ENCODE measurements around the gene CNIH3. TPM values are rescaled to one million over a fixed set of nuclear protein-coding genes. Genes with fewer than 3 reads are reported as not detected.

Gene CNIH3
- polyA plus RNA-seq, 3 donors: 1.6 to 3.1 (median 2.2) TPM

GRCh38 chr1:224727351-224728289 is 111.5 kb downstream of the CNIH3 start:
- WGBS, 3 donors: 70 to 88% (median 73%) methylated on average over 6 of the region's 6 CpGs
- no peak overlapping the region for H3K27ac ChIP-seq (ENCODE audit: low read depth, low read length)

DNA sequence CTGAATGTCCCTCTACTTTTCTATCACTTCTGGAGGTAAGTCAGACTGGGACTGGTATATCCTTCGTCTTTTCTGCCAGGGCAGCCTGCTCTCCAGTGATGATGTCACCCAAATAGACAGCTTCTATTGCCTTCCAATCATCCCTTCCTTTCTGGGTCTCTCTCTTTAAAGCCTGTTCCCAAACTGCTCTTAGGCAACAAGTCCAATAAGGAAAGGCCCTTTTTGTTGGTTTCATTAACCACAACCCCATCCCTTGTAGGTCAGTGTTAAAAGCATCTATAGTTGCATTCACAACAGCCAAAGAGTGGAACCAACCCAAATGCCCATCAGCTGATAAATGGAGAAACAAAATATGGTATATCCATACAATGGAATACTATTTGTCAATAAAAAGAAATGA is 114.4 kb downstream of the CNIH3 start:
- 67 to 95% (median 84%) methylated on average over 1 of the region's 1 CpG for WGBS, 3 donors

GRCh38 chr1:224730965-224731364 is 114.8 kb downstream of the CNIH3 start:
- H3K27ac ChIP-seq (ENCODE audit: low read depth, low read length): no peak overlapping the region

More for the DNA sequence above, 114.4 kb downstream of the CNIH3 start:
- H3K27ac ChIP-seq (ENCODE audit: low read depth, low read length): no peak overlapping the region

GRCh38 chr1:224731633-224732032 is 115.5 kb downstream of the CNIH3 start:
- 62 to 63% (median 63%) methylated on average over 3 of the region's 3 CpGs for WGBS, 3 donors
- H3K27ac ChIP-seq (ENCODE audit: low read depth, low read length): no peak overlapping the region

DNA sequence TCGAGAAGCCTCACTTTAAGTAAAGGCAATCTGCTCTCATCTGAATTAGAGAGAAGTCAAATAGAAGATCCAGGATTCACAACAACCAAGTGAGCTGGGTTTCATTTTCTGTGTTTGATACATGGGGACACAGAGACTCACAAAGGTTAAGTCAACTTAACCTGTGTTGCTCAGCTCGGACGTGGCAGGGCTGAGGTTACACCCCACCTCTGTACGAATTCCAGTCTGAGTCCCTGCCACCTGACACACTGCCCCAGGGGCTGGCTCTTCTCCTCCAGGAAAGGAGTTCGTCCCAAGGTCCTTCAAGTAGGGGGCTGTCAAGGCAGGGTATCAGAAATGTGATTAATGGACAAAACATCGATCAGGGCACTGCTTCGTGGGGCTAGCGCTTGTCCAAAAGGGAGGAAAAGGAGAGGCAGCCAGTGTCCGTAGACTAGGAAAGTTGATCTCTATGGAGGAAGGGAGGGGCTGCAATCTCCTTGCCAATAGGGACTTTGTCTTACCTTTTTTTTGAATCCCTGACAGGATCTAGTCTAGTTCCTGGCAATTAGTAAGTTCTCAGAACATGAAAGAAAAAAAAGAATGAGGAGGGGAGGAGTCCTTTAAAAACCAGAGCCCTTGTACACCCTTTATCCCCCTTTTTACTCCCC is 116.4 kb downstream of the CNIH3 start:
- WGBS, 3 donors: 47 to 69% (median 68%) methylated on average over 9 of the region's 9 CpGs

GRCh38 chr1:224733027-224733911 is 117.2 kb downstream of the CNIH3 start:
- WGBS, 3 donors: 47 to 51% (median 49%) methylated on average over 12 of the region's 12 CpGs
- H3K27ac ChIP-seq (ENCODE audit: low read depth, low read length): no peak overlapping the region

More for the DNA sequence above, 116.4 kb downstream of the CNIH3 start:
- H3K27ac ChIP-seq (ENCODE audit: low read depth, low read length): no peak overlapping the region

DNA sequence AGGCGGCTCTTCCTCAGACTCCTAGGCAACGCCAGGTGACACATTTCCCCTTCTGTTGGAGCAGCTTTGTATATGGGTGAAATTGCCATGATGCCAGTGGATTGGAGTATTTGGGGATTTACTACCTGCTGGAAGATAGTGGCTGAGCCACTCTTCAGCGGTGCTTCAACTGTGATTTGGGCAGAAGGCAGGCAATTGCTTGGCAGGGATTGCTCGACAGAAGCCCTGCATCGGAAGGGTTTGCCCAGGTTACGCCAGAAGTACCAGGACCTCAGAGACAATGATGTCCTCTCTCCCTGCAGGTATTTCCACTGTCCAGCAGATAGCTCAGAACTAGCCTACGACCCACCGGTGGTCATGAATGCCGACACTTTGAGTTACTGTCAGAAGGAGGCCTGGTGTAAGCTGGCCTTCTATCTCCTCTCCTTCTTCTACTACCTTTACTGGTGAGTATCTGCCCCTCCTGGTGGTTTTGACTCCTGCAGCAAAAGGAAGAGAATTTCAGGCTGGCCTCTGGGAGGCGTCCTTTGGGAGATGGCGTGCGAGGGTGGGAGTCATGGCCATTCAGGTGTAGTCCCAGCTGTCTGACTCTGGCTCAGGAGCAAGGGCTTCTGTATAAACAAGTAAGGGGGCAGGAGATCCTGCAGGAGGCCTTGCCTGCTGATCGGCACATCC is 118.3 kb downstream of the CNIH3 start:
- WGBS, 3 donors: 96 to 97% (median 97%) methylated on average over 13 of the region's 13 CpGs
- no peak overlapping the region for H3K27ac ChIP-seq (ENCODE audit: low read depth, low read length)

DNA sequence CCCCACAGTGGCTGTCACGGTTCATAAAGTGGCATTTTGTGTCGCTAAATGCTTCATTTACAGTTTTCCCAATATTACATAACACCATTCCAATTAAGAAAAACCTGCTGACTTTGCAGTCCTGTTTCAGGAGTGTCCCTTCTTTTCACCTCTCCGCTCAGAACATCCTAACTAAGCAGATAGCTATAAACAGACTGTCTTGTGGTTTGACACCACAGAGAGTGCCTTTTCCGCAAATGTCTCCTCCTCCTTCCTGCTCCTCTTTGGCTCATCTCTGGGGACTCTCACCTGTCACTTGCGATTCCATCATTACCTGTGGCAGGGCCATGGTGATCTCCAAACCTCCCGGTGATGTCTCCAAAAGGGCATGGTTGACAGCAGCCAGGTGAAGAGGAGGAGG is 119.0 kb downstream of the CNIH3 start:
- 93 to 95% (median 94%) methylated on average over 6 of the region's 6 CpGs for WGBS, 3 donors
- no peak overlapping the region for H3K27ac ChIP-seq (ENCODE audit: low read depth, low read length)

GRCh38 chr1:224736619-224737352 is 120.7 kb downstream of the CNIH3 start:
- H3K27ac ChIP-seq (ENCODE audit: low read depth, low read length): no peak overlapping the region

GRCh38 chr1:224737353-224737727 is 121.2 kb downstream of the CNIH3 start:
- WGBS, 3 donors: 45 to 77% (median 66%) methylated on average over 10 of the region's 10 CpGs

More at GRCh38 chr1:224736619-224737352, 120.7 kb downstream of the CNIH3 start:
- WGBS, 3 donors: 36 to 61% (median 46%) methylated on average over 16 of the region's 16 CpGs

DNA sequence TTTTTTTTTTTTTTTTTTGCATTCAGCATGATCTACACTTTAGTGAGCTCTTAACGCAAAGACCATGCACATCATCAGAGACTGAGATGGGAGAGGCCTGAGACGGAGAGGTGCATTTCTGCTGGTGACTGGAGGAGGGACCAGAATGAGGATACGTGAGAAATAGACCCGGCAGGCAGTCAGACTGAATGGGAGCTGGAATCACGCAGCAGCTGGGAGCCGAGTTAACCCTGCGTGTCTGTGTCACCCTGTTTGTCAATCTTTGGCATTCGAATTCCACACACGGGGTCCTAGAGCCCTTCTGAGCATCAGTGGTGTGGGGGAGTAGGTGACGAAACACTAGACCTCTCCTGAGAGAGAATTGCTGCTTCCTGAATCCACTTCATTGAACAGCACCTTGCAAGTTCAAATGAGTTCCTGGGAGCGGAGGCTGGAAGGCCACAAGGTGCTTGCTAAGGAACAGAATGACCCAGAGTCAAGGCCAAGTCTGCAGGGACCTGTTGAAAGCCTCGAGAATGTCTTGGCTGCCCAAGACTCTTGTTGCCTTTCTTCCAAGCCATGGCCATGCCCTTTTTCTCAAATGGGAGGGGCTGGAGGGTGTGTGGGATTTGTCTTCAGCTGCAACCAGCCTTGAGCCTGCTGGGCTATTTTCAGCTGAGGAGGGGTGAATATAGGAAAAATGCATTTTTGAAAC is 123.3 kb downstream of the CNIH3 start:
- no peak overlapping the region for H3K27ac ChIP-seq (ENCODE audit: low read depth, low read length)
- 87 to 90% (median 87%) methylated on average over 12 of the region's 12 CpGs for WGBS, 3 donors

More at GRCh38 chr1:224737353-224737727, 121.2 kb downstream of the CNIH3 start:
- H3K27ac ChIP-seq (ENCODE audit: low read depth, low read length): no peak overlapping the region

- WGBS, 3 donors: 72 to 90% (median 81%) methylated on average over 7 of the region's 7 CpGs
Observed at GRCh38 chr1:224739997-224740684, 124.0 kb downstream of the CNIH3 start.

GRCh38 chr1:224740685-224741052 is 124.6 kb downstream of the CNIH3 start:
- H3K27ac ChIP-seq (ENCODE audit: low read depth, low read length): no peak overlapping the region
- 90 to 97% (median 94%) methylated on average over 5 of the region's 5 CpGs for WGBS, 3 donors

More at GRCh38 chr1:224739997-224740684, 124.0 kb downstream of the CNIH3 start:
- H3K27ac ChIP-seq (ENCODE audit: low read depth, low read length): no peak overlapping the region

DNA sequence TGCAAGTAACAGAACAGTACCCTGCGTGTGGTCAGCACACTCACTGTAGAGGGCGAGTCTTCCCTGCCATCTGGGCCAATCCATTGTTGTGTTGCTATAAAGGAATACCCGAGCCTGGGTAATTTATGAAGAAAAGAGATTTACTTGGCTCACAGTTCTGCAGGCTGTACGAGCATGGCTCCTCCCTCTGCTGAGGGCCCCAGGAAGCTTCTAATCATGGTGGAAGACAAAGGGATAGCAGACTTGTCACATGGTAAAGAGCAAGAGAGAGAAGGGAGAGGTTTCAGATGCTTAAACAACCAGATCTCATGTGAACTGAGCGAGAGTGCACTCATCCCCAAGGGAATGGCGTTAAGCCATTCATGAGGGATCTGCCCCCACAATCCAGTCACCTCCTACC is 126.2 kb downstream of the CNIH3 start:
- 87 to 92% (median 90%) methylated on average over 6 of the region's 6 CpGs for WGBS, 3 donors
- no peak overlapping the region for H3K27ac ChIP-seq (ENCODE audit: low read depth, low read length)

GRCh38 chr1:224743608-224744164 is 127.6 kb downstream of the CNIH3 start:
- H3K27ac ChIP-seq (ENCODE audit: low read depth, low read length): no peak overlapping the region
- 65 to 74% (median 67%) methylated on average over 9 of the region's 9 CpGs for WGBS, 3 donors

DNA sequence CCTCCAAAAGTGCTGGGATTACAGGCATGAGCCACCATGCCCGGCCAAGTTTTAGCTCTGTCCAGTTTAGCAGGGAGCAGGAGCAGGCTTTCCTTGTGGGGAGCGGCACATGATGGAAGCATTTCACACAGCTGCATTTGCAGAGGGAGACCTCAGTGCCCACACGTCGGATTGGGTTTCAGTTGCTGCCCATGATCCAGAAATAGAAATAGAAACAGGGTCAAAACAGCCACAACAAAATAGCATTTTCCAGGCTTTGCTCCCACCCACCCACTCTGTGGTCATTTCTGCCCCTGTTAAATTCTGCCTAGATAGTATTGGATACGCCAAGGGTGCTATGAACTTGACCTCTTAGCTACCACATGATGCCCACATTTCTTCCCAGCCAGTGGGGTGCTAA is 128.4 kb downstream of the CNIH3 start:
- no peak overlapping the region for H3K27ac ChIP-seq (ENCODE audit: low read depth, low read length)
- WGBS, 3 donors: 89 to 90% (median 90%) methylated on average over 5 of the region's 5 CpGs

Measured in adipose tissue (tissue), 3 donors.